Right cardiac atrium (tissue), 5 donors: ENCODE measurements around the gene PRKG1. TPM values are rescaled to one million over a fixed set of nuclear protein-coding genes. Genes with fewer than 3 reads are reported as not detected.
A peak's percentile ranks its signal among the peaks of the same experiment; 100 is the strongest.
"Not testable (repeated sequence)": the region's sequence is repeated elsewhere in the genome, so short reads cannot be mapped to it uniquely, and the experiment has no call there.

Experiments used
- ATAC-seq, 2 donors: fragments of 200-7000 bp; cut with Tn5 transposase; one replicate each; pipeline versions ENCODE4 v1.8.0 to v1.9.1; 2020; ENCODE audit warnings: moderate library complexity in 2 of 2, mild to moderate bottlenecking in 1 of 2
- DNase-seq, 3 donors: peaks; one replicate each; pipeline ENCODE4 v3.0.0-alpha.2; 2020
- H3K27ac ChIP-seq: one replicate; pipeline ENCODE4 v1.5.1; 2013; ENCODE audit warnings: mild to moderate bottlenecking, low read length, control low read depth, moderate library complexity
- H3K27me3 ChIP-seq: one replicate; pipeline ENCODE4 v1.6.1; 2013; ENCODE audit not compliant: control insufficient read depth, insufficient read depth
- H3K4me1 ChIP-seq: one replicate; pipeline ENCODE4 v1.6.1; 2013; ENCODE audit warnings: low read length; ENCODE audit not compliant: control insufficient read depth, insufficient read depth
- H3K4me3 ChIP-seq: one replicate; pipeline ENCODE4 v1.5.1; 2013; ENCODE audit warnings: low read length, control low read depth
- H3K9me3 ChIP-seq: one replicate; pipeline ENCODE4 v1.6.1; 2013; ENCODE audit warnings: low read length; ENCODE audit not compliant: control insufficient read depth
- WGBS: extraction: QIAGEN DNeasy Blood & Tissue Kit; methylation state at CpG from one replicate; pipeline ENCODE4 v1.1.7; 2013; 5-methylcytosine and 5-hydroxymethylcytosine counted together
- intact Hi-C, 4 donors: fragments of 100-400 bp; cut with DNase I; formaldehyde crosslinking; loops; one replicate each; pipeline versions ENCODE4 v1.11.0 to v1.14.0; 2022 to 2023
- polyA plus RNA-seq: library from polyadenylated mRNA; stranded (reverse); fragments of 200-250 nt; gene quantifications from one replicate; pipeline ENCODE4 v1.2.3, GENCODE V29; 2013
- total RNA-seq, 4 donors: library from RNA; stranded (reverse); fragmentation: NEBNext Ultra II Directional; extraction: Animal tissue kit (Norgen Biotek cat#: 25700); gene quantifications; one replicate each; pipeline ENCODE4 v1.2.1, GENCODE V29; 2021
- donor health status: healthy with polysubstance abuse.
- donor health status: DM: no; HTN: yes; CAD: no.
- donor health status: DM: no; HTN: no; CAD: no.
- donor health status: DM: no; HTN: yes; CAD: no; lungs with severe emphysema.
- donor health status: DM: yes; HTN: yes; CAD: no.

PRKG1 gene
- total and polyA plus RNA-seq, 5 donors, result 16.6 to 49.9 (median 47.4) TPM

DNA sequence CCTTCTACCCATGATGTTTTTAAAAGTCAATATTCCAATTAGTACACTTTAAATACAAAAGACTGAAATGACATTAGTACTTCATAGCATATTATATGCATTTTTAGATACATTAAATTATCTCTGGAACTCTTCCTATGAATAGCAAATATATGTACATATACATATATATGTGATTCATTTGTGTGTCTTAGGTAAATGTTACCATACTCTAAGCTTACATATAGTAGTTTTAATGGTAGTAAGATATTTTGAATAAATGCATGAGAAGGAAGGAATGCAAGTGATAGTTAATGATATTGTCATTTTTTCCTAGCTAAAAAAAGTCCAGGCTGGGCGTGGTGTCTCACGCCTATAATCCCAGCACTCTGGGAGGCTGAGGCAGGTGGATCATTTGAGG, 671.1 kb downstream of the PRKG1 start:
- WGBS, result 92% methylated on average over 2 of the region's 2 CpGs
- Histone ChIP-seq H3K4me1 (peaks cover 2% of the 10 kb centered on the region), H3K4me3 (no peak overlapping the region), H3K9me3 (no peaks in the 10 kb centered on the region), H3K27me3 (no peaks in the 10 kb centered on the region), H3K27ac (no peak overlapping the region)
- ATAC-seq (no peak), DNase-seq (no peak)
- intact Hi-C loops, result no loop called here

DNA sequence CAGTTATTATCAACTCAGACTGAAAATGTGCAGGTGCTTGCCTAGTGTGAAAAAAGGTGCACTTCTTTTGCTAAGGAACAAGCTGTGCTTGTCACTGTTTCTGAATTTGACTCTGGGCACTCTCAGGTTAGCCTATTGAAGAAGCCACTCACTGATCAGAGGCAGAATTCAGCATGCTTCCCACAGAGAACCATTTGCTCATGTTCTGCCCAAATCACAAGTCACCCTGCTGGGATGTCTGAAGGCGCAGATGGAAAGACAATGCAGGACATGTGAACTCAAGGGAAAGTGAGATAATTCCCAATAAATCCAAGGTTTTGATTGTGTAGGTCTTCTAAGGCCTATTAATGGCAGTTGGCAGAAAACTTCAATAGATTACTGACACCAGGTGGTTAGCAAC, 672.9 kb downstream of the PRKG1 start:
- DNase-seq (no peak), ATAC-seq (no peak)
- Histone ChIP-seq H3K4me3 (no peak overlapping the region), H3K27ac (no peak overlapping the region), H3K27me3 (no peaks in the 10 kb centered on the region), H3K4me1 (peaks cover 2% of the 10 kb centered on the region), H3K9me3 (no peaks in the 10 kb centered on the region)
- 98% methylated on average over 1 of the region's 1 CpG for WGBS
- intact Hi-C loops, result no loop called here

DNA sequence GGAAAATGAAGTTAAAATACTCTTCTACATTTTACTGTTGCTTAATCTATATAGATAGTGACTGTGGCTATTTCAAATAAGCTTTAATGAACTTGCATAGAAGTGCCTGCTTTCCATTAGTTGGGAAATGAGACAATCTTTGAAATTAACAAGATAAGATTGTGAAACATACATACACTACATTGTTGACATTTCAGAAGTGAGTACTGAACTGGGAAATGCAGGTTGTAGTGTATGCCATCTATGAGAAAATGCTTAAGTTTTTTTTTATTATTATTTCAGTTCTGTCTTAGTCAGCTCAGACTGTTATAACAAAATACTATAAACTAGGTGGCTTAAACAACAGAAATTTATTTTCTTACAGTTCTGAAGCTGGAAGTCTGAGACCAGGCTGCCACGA, 674.7 kb downstream of the PRKG1 start:
- Histone ChIP-seq H3K27ac (no peak overlapping the region), H3K27me3 (no peaks in the 10 kb centered on the region), H3K4me1 (no peaks in the 10 kb centered on the region), H3K4me3 (no peak overlapping the region), H3K9me3 (no peaks in the 10 kb centered on the region)
- intact Hi-C loops, result no loop called here
- no peak for DNase-seq
- 84% methylated on average over 1 of the region's 1 CpG for WGBS
- ATAC-seq, result no peak

DNA sequence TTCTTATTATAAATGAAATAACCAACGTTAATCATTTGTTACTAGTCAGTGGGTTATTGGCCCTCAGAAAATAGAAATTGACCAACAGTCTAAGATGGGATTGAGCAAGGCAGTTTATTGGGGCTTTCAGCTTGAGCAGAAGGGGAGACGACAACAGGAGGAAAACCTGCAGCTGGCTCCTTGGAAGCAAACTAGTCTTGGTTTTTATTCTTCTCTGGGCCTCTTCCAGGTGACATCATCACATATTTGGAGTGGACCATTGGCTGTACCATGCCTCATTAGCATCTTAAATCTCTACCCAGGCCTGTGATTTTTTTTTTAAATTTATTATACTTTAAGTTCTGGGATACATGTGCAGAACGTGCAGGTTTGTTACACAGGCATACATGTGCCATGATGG, 684.1 kb downstream of the PRKG1 start:
- no peak for DNase-seq
- intact Hi-C loops, result no loop called here
- no peaks in the 10 kb centered on the region for H3K27me3 ChIP-seq
- 68% methylated on average over 3 of the region's 3 CpGs for WGBS
- ATAC-seq, result no peak
- H3K4me3 ChIP-seq, result no peak overlapping the region
- no peaks in the 10 kb centered on the region for H3K9me3 ChIP-seq
- peaks cover 3% of the 10 kb centered on the region for H3K4me1 ChIP-seq
- H3K27ac ChIP-seq, result no peak overlapping the region

DNA sequence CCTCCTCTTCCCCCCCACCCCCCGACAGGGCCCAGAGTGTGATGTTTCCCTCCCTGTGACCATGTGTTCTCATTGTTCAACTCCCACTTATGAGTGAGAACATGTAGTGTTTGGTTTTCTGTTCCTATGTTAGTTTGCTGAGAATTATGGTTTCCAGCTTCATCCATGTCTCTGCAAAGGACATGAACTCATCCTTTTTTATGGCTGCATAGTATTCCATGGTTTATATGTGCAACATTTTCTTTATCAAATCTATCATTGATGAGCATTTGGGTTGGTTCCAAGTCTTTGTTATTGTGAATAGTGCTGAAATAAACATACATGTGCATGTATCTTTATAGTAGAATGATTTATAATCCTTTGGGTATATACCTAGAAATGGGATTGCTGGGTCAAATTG, 684.6 kb downstream of the PRKG1 start:
- WGBS, result 78% methylated on average over 1 of the region's 1 CpG
- intact Hi-C loops, DNase-seq, H3K4me1 ChIP-seq, H3K9me3 ChIP-seq, H3K27ac ChIP-seq, ATAC-seq, H3K27me3 ChIP-seq, H3K4me3 ChIP-seq: not testable (repeated sequence)

DNA sequence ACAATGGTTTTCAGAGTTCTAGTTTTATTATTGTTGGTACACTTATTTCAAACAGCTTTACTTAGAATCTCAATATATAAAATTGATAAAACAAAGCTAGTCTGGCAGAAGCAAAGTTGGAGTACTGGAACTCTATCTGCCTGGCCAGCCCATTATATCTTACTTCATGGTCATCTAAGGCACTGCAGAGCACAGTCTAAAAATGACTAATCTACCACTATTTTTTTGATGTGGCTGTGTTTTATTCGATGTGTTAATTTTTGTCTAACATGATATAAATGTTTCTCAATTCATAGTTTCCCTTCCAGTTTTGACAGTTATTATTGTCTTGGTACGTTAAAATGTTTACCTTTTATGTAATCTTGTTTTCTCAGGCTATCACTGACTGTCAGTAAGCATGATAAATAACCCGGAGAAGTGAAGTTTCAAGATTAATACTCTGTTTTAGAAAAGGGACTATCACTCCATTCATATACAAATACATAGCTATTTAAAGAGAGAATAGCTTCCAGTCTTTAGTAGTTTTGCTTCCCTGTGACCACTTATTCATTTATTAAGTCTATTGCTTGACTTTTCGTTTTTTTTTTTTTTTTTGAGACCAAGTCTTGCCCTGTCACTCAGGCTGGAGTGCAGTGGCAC, 685.7 kb downstream of the PRKG1 start:
- no peaks in the 10 kb centered on the region for H3K9me3 ChIP-seq
- H3K4me3 ChIP-seq, result no peak overlapping the region
- intact Hi-C loops, result no loop called here
- 26% methylated on average over 4 of the region's 4 CpGs for WGBS
- H3K27me3 ChIP-seq, result no peaks in the 10 kb centered on the region
- ATAC-seq (peak; percentile 55 to 63), DNase-seq (no peak)
- no peak overlapping the region for H3K27ac ChIP-seq
- peaks cover 3% of the 10 kb centered on the region for H3K4me1 ChIP-seq

DNA sequence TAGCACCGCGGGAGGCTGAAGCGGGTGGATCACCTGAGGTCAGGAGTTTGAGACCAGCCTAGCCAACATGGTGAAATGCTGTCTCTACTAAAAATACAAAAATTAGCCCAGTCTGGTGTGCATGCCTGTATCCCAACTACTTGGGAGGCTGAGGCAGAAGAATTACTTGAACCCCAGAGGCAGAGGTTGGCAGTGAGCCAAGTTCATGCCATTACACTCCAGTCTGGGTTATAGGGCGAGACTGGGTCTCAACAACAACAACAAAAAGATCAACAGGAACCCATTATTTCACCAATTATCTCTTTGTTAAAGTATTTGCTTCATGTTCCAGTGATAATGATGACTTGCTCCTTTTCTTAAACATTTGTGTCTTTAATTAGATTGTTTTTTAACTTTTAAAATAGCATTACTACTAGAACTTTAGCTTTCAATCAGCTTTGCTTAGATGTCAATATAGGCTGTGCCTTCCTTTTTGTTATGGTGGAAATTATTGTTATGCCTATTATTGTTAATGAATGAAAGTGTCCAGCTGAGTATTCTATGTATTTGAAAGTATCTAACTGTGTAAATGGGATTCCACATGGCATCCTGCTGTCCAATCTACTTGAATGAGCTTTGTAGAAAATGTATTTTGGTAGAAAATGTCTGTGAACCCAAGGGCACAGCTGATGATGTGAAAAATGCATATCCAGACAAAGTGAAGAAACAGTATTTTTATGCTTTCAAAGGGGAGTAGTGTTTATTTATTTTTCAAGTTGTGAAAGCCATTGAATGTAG, 686.8 kb downstream of the PRKG1 start:
- WGBS, result 97% methylated on average over 4 of the region's 4 CpGs
- intact Hi-C loops, result no loop called here

DNA sequence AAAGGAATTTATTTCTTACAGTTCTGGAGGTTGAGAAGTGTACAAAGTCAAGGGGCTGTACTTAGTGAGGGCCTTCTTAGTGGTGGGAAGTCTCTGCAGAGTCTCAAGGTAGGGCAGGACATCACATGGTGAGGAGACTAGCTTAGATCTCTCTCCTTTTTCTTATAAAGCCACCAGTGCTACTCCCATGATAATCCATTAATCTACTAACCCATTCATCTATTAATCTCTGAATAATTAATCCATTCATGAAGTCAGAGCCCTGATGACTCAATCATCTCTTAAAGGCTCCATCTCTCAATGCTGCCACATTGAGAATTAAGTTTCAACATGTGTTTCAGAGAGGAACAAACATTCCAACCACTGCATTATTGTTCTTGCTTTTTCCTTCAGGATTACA, 689.5 kb downstream of the PRKG1 start:
- Histone ChIP-seq H3K27ac (no peak overlapping the region), H3K9me3 (no peaks in the 10 kb centered on the region), H3K4me1 (peaks cover 3% of the 10 kb centered on the region), H3K27me3 (no peaks in the 10 kb centered on the region), H3K4me3 (no peak overlapping the region)
- ATAC-seq (no peak), DNase-seq (no peak)
- intact Hi-C loops, result no loop called here

More for the DNA sequence above, 686.8 kb downstream of the PRKG1 start:
- no peaks in the 10 kb centered on the region for H3K9me3 ChIP-seq
- DNase-seq (no peak), ATAC-seq (no peak)
- H3K4me3 ChIP-seq, result no peak overlapping the region
- H3K27ac ChIP-seq, result no peak overlapping the region
- H3K4me1 ChIP-seq, result peaks cover 3% of the 10 kb centered on the region
- H3K27me3 ChIP-seq, result no peaks in the 10 kb centered on the region

DNA sequence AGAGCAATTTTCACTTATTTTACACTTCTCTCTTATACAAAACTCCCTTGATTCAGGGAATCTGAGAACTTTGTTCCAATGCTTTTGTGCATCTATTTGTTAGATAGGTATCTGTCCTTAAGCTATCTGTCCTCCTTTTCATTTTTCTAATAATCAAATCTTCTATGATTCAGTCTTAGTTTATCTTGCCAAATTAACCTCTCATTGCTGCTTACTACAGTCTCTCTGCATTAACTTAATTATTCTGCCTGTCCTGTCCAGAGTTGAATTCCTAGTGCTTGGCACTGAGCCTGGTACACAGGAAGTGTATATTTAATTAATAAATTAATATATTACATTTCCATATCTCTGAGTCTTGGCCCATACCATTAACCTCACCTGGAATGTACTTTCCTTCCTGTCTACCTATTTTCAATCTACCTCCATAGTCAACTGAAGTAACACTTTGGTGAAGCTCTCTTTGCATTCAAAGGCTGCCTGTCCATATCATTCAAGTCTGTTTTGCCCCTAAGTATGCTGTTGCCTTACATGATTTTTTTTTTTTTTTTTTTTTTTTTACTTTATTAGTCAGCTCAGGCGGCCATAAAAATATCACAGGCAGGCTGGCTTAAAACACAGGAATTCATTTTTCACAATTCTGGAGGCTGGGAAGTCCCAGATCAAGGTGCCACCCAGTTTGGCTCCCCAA, 691.1 kb downstream of the PRKG1 start:
- no peaks in the 10 kb centered on the region for H3K27me3 ChIP-seq
- intact Hi-C loops, result no loop called here
- peaks cover 1% of the 10 kb centered on the region for H3K4me1 ChIP-seq
- H3K4me3 ChIP-seq, result no peak overlapping the region
- ATAC-seq, result no peak
- no peak for DNase-seq
- WGBS, result 90% methylated on average over 1 of the region's 1 CpG
- no peak overlapping the region for H3K27ac ChIP-seq
- no peaks in the 10 kb centered on the region for H3K9me3 ChIP-seq

DNA sequence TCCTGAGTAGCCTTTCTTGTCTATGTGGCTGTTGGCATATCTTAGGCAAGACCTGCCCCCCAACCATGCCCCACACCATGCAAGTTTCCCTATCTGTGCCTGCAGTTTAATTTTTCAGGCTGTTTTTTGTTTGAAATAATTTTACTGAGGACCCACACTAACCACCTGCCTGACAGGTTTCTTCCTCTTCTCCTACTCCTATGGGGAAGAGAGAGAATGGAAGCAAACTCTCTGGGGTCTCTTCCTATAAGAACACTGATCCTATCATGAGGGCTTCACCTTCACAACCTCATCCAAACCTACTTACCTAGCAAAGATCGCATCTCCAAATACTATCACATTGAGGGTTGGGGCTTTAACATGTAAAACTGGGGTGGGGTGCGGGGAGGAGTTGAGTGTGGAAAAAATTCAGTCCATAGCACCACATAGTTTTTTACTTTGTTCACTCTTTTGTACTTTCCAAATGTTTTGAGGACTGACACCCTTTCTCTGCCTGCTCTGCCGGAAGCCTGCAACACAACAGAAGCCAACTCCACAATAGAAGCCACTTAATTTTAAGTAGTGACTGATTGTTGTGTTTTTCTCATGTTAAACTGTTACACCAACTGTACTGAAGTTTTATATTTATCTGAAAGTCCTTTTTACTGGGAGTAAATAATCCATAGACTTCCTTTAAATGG, 692.3 kb downstream of the PRKG1 start:
- WGBS, result 95% methylated on average over 3 of the region's 3 CpGs
- Histone ChIP-seq H3K4me1 (peaks cover 2% of the 10 kb centered on the region), H3K27me3 (no peaks in the 10 kb centered on the region), H3K4me3 (no peak overlapping the region), H3K27ac (no peak overlapping the region), H3K9me3 (no peaks in the 10 kb centered on the region)
- no peak for ATAC-seq
- no peak for DNase-seq
- intact Hi-C loops, result no loop called here
